Osteoblast (primary cell): ENCODE data around the gene ZFP92. TPM values are rescaled to one million over a fixed set of nuclear protein-coding genes. Genes with fewer than 3 reads are reported as not detected.

Source experiments
- DNase-seq: peaks from one replicate; pipeline ENCODE4 v3.0.0; 2011; ENCODE audit warnings: low spot score, mixed read lengths; ENCODE audit not compliant: insufficient read length; ENCODE audit errors: missing footprints
- H2AFZ ChIP-seq: 2 replicates; pipeline ENCODE4 v1.6.0; 2011; ENCODE audit warnings: mild to moderate bottlenecking, low read length
- H3K27ac ChIP-seq: 2 replicates; pipeline ENCODE4 v1.5.1; 2011; ENCODE audit warnings: mild to moderate bottlenecking, low read depth, low read length, moderate library complexity
- H3K27me3 ChIP-seq: 2 replicates; pipeline ENCODE4 v1.6.0; 2012; ENCODE audit warnings: mild to moderate bottlenecking, control low read depth, inconsistent platforms, low read length, moderate library complexity; ENCODE audit not compliant: insufficient read depth
- H3K36me3 ChIP-seq: 2 replicates; pipeline ENCODE4 v1.5.1; 2011; ENCODE audit warnings: mild to moderate bottlenecking, low read length, control low read depth, moderate library complexity; ENCODE audit not compliant: insufficient read depth
- H3K4me1 ChIP-seq: 2 replicates; pipeline ENCODE4 v1.5.1; 2011; ENCODE audit warnings: mild to moderate bottlenecking, low read length, control low read depth, moderate library complexity; ENCODE audit not compliant: insufficient read depth
- H3K4me2 ChIP-seq: 2 replicates; pipeline ENCODE4 v1.6.0; 2011; ENCODE audit warnings: mild to moderate bottlenecking, low read length; ENCODE audit not compliant: insufficient read depth
- H3K4me3 ChIP-seq: fragments of 200-600 bp; sonication (generic); 3 replicates; pipeline ENCODE4 v1.5.1; 2012; ENCODE audit warnings: mild to moderate bottlenecking, low read length, inconsistent platforms; ENCODE audit not compliant: insufficient read depth
- H3K79me2 ChIP-seq: 2 replicates; pipeline ENCODE4 v1.6.0; 2012; ENCODE audit warnings: mild to moderate bottlenecking, low read length, control low read depth, inconsistent platforms; ENCODE audit not compliant: insufficient read depth
- H3K9me3 ChIP-seq: 2 replicates; pipeline ENCODE4 v1.5.1; 2011; ENCODE audit warnings: low read depth, low read length, control low read depth
- H4K20me1 ChIP-seq: 2 replicates; pipeline ENCODE4 v1.6.0; 2012; ENCODE audit warnings: mild to moderate bottlenecking, low read length, control low read depth; ENCODE audit not compliant: insufficient read depth
- CTCF ChIP-seq: IDR thresholded peaks from 2 replicates; pipeline ENCODE4 v1.5.1; 2011; ENCODE audit warnings: mild to moderate bottlenecking, low read depth, low read length, moderate library complexity; ENCODE audit errors: extremely low read depth
- total RNA-seq: library from RNA; depleted of rRNA; stranded (reverse); fragments of >200 nt; gene quantifications from 2 replicates; pipeline ENCODE4 v1.2.3, GENCODE V29; 2012

ZFP92 gene
- total RNA-seq, 1 donor, result not detected

- no peak overlapping the region for H3K4me3 ChIP-seq
- no peaks in the 10 kb centered on the region for H4K20me1 ChIP-seq
- H3K27ac ChIP-seq, result no peak overlapping the region
- DNase-seq, result peak; percentile 74
- no peaks in the 10 kb centered on the region for H3K79me2 ChIP-seq
- TF ChIP-seq CTCF, result no peak
- no peak overlapping the region for H2AFZ ChIP-seq
- no peaks in the 10 kb centered on the region for H3K9me3 ChIP-seq
- peaks cover 4% of the 10 kb centered on the region for H3K27me3 ChIP-seq
- no peak overlapping the region for H3K4me2 ChIP-seq
- H3K4me1 ChIP-seq, result no peaks in the 10 kb centered on the region
- no peaks in the 10 kb centered on the region for H3K36me3 ChIP-seq
Observed at GRCh38 chrX:153421856-153422255, 10.6 kb downstream of the ZFP92 start.

- DNase-seq, result peak; percentile 44
- H4K20me1 ChIP-seq, result no peaks in the 10 kb centered on the region
- TF ChIP-seq CTCF, result no peak
Observed at GRCh38 chrX:153423652-153424051, 12.4 kb downstream of the ZFP92 start.

GRCh38 chrX:153426204-153426603 is 14.9 kb downstream of the ZFP92 start:
- peaks cover 3% of the 10 kb centered on the region for H3K27me3 ChIP-seq
- H3K79me2 ChIP-seq, result no peaks in the 10 kb centered on the region

More at GRCh38 chrX:153423652-153424051, 12.4 kb downstream of the ZFP92 start:
- no peaks in the 10 kb centered on the region for H3K79me2 ChIP-seq
- no peaks in the 10 kb centered on the region for H3K9me3 ChIP-seq
- H3K4me2 ChIP-seq, result no peak overlapping the region
- H2AFZ ChIP-seq, result no peak overlapping the region
- H3K27me3 ChIP-seq, result peaks cover 3% of the 10 kb centered on the region
- H3K27ac ChIP-seq, result no peak overlapping the region
- no peaks in the 10 kb centered on the region for H3K36me3 ChIP-seq
- no peaks in the 10 kb centered on the region for H3K4me1 ChIP-seq
- H3K4me3 ChIP-seq, result no peak overlapping the region

GRCh38 chrX:153430796-153431195 is 19.5 kb downstream of the ZFP92 start:
- DNase-seq, result peak; percentile 31
- TF ChIP-seq CTCF, result no peak
- Histone ChIP-seq H3K9me3 (no peaks in the 10 kb centered on the region), H3K4me1 (no peaks in the 10 kb centered on the region), H3K36me3 (no peaks in the 10 kb centered on the region), H3K79me2 (no peaks in the 10 kb centered on the region), H2AFZ (no peak overlapping the region), H3K27me3 (peaks cover 4% of the 10 kb centered on the region), H3K4me3 (no peak overlapping the region), H3K4me2 (no peak overlapping the region), H4K20me1 (no peaks in the 10 kb centered on the region), H3K27ac (no peak overlapping the region)

More at GRCh38 chrX:153426204-153426603, 14.9 kb downstream of the ZFP92 start:
- H3K4me3 ChIP-seq, result no peak overlapping the region
- no peak for TF ChIP-seq CTCF
- H3K4me2 ChIP-seq, result no peak overlapping the region
- no peaks in the 10 kb centered on the region for H4K20me1 ChIP-seq
- H3K36me3 ChIP-seq, result no peaks in the 10 kb centered on the region
- DNase-seq, result no peak
- H3K4me1 ChIP-seq, result no peaks in the 10 kb centered on the region
- no peak overlapping the region for H3K27ac ChIP-seq
- H3K9me3 ChIP-seq, result no peaks in the 10 kb centered on the region
- H2AFZ ChIP-seq, result no peak overlapping the region
